Measurements from ENCODE around the gene USE1. TPM values are rescaled to one million over a fixed set of nuclear protein-coding genes. Genes with fewer than 3 reads are reported as not detected.

The USE1 gene
- total and polyA plus RNA-seq, 9 of the 15 experiments (the other 6 are each of a cell fraction or from before 2014, with no cell fraction given) = 17.3 to 52.4 (median 34.0) TPM

DNA sequence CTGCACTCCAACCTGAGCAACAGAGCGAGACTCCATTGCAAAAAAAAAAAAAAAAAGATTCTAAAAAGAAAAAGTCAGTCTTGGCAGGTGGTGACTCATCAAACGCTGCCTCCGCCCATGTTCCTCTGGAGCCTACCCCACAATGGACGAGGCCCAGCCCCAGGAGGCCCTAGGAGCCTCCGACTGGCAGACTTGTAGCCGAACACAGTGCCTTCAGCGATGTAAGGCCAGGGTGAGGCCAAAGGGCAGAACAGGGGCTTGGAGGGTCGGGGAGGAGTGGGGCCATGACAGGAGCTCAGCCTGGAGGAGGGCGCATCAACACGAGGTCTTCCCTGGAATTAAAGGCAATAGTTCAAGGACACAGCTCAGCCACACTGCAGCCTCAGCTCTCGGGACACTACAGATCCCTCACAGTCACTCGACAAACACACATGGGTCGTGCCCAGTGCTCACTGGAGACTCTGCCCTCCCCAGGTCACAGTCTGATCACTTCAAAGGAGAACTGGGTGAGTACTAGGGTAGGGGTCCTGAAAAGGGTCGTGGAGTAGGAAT, 5.1 kb downstream of the USE1 start (continued):
- TF ChIP-seq, protein P1, sequence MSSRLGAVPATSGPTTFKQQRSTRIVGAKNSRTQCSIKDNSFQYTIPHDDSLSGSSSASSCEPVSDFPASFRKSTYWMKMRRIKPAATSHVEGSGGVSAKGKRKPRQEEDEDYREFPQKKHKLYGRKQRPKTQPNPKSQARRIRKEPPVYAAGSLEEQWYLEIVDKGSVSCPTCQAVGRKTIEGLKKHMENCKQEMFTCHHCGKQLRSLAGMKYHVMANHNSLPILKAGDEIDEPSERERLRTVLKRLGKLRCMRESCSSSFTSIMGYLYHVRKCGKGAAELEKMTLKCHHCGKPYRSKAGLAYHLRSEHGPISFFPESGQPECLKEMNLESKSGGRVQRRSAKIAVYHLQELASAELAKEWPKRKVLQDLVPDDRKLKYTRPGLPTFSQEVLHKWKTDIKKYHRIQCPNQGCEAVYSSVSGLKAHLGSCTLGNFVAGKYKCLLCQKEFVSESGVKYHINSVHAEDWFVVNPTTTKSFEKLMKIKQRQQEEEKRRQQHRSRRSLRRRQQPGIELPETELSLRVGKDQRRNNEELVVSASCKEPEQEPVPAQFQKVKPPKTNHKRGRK (tag; IDR thresholded peaks at IDR 0.05) = no peak
- TF ChIP-seq, protein P2, sequence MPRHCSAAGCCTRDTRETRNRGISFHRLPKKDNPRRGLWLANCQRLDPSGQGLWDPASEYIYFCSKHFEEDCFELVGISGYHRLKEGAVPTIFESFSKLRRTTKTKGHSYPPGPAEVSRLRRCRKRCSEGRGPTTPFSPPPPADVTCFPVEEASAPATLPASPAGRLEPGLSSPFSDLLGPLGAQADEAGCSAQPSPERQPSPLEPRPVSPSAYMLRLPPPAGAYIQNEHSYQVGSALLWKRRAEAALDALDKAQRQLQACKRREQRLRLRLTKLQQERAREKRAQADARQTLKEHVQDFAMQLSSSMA (CRISPR knock-in tag; IDR thresholded peaks at IDR 0.05) = no peak
- TF ChIP-seq, protein P3, sequence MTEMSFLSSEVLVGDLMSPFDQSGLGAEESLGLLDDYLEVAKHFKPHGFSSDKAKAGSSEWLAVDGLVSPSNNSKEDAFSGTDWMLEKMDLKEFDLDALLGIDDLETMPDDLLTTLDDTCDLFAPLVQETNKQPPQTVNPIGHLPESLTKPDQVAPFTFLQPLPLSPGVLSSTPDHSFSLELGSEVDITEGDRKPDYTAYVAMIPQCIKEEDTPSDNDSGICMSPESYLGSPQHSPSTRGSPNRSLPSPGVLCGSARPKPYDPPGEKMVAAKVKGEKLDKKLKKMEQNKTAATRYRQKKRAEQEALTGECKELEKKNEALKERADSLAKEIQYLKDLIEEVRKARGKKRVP (CRISPR knock-in tag; IDR thresholded peaks at IDR 0.05) = no peak
- TF ChIP-seq NEUROD1 (IDR thresholded peaks at IDR 0.05; ENCODE audit: borderline replicate concordance, low read depth, low read length, partially characterized antibody) = no peak
- TF ChIP-seq SRSF1 (IDR thresholded peaks at IDR 0.05; ENCODE audit: low read depth, low read length) = no peak
- TF ChIP-seq FOS (IDR thresholded peaks at IDR 0.05; ENCODE audit: extremely low read depth, insufficient read length) = peak; percentile 27
- peak; percentile 93 for TF ChIP-seq ZFX (CRISPR knock-in tag; IDR thresholded peaks at IDR 0.05)
- TF ChIP-seq HNRNPUL1 (IDR thresholded peaks at IDR 0.05; ENCODE audit: low read length) = no peak
- TF ChIP-seq ZNF644 (tag; IDR thresholded peaks at IDR 0.05; ENCODE audit: low read depth) = no peak
- TF ChIP-seq, protein P4, sequence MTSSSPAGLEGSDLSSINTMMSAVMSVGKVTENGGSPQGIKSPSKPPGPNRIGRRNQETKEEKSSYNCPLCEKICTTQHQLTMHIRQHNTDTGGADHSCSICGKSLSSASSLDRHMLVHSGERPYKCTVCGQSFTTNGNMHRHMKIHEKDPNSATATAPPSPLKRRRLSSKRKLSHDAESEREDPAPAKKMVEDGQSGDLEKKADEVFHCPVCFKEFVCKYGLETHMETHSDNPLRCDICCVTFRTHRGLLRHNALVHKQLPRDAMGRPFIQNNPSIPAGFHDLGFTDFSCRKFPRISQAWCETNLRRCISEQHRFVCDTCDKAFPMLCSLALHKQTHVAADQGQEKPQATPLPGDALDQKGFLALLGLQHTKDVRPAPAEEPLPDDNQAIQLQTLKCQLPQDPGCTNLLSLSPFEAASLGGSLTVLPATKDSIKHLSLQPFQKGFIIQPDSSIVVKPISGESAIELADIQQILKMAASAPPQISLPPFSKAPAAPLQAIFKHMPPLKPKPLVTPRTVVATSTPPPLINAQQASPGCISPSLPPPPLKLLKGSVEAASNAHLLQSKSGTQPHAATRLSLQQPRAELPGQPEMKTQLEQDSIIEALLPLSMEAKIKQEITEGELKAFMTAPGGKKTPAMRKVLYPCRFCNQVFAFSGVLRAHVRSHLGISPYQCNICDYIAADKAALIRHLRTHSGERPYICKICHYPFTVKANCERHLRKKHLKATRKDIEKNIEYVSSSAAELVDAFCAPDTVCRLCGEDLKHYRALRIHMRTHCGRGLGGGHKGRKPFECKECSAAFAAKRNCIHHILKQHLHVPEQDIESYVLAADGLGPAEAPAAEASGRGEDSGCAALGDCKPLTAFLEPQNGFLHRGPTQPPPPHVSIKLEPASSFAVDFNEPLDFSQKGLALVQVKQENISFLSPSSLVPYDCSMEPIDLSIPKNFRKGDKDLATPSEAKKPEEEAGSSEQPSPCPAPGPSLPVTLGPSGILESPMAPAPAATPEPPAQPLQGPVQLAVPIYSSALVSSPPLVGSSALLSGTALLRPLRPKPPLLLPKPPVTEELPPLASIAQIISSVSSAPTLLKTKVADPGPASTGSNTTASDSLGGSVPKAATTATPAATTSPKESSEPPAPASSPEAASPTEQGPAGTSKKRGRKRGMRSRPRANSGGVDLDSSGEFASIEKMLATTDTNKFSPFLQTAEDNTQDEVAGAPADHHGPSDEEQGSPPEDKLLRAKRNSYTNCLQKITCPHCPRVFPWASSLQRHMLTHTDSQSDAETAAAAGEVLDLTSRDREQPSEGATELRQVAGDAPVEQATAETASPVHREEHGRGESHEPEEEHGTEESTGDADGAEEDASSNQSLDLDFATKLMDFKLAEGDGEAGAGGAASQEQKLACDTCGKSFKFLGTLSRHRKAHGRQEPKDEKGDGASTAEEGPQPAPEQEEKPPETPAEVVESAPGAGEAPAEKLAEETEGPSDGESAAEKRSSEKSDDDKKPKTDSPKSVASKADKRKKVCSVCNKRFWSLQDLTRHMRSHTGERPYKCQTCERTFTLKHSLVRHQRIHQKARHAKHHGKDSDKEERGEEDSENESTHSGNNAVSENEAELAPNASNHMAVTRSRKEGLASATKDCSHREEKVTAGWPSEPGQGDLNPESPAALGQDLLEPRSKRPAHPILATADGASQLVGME (CRISPR knock-in tag; IDR thresholded peaks at IDR 0.05) = no peak
- no peak for TF ChIP-seq SLC30A9 (CRISPR knock-in tag; IDR thresholded peaks at IDR 0.05)
- peak; percentile 65; the same call in 1 of the 2 replicates for TF ChIP-seq NFE2 (IDR thresholded peaks at IDR 0.05; ENCODE audit: low read depth)
- no peak for TF ChIP-seq TGIF2 (CRISPR knock-in tag; IDR thresholded peaks at IDR 0.05)
- TF ChIP-seq POLR2B (IDR thresholded peaks at IDR 0.05; ENCODE audit: low read depth, partially characterized antibody) = peak; percentile 60
- peak; percentile 84 for TF ChIP-seq L3MBTL2 (IDR thresholded peaks at IDR 0.05)
- TF ChIP-seq FOXK1 (CRISPR knock-in tag; IDR thresholded peaks at IDR 0.05; ENCODE audit: borderline replicate concordance) = no peak
- no peak for TF ChIP-seq TSC22D4 (tag; IDR thresholded peaks at IDR 0.05)
- TF ChIP-seq, protein P5, sequence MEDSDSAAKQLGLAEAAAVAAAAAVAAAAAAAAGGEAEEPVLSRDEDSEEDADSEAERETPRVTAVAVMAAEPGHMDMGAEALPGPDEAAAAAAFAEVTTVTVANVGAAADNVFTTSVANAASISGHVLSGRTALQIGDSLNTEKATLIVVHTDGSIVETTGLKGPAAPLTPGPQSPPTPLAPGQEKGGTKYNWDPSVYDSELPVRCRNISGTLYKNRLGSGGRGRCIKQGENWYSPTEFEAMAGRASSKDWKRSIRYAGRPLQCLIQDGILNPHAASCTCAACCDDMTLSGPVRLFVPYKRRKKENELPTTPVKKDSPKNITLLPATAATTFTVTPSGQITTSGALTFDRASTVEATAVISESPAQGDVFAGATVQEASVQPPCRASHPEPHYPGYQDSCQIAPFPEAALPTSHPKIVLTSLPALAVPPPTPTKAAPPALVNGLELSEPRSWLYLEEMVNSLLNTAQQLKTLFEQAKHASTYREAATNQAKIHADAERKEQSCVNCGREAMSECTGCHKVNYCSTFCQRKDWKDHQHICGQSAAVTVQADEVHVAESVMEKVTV (CRISPR knock-in tag; IDR thresholded peaks at IDR 0.05) = no peak

All from K562 (cell line).